ENCODE measurements around the gene PPL.

The PPL gene

GRCh38 chr16:4891097-4891885 lies 45.7 kb downstream of the PPL start:
- in situ Hi-C loops (cut with HindIII; ENCODE audit: low sequenced_read_pairs): no loop called here

- in situ Hi-C loops (cut with HindIII; ENCODE audit: low sequenced_read_pairs): no loop called here
Observed at GRCh38 chr16:4890686-4891085, 46.3 kb downstream of the PPL start.

GRCh38 chr16:4890026-4890425 lies 46.9 kb downstream of the PPL start:
- in situ Hi-C loops (cut with HindIII; ENCODE audit: low sequenced_read_pairs): no loop called here

- in situ Hi-C loops (cut with HindIII; ENCODE audit: low sequenced_read_pairs): no loop called here
Observed at GRCh38 chr16:4888428-4889135, 48.4 kb downstream of the PPL start.

- in situ Hi-C loops (cut with HindIII; ENCODE audit: low sequenced_read_pairs): no loop called here
Observed at GRCh38 chr16:4886151-4886550, 50.8 kb downstream of the PPL start.

- in situ Hi-C loops (cut with HindIII; ENCODE audit: low sequenced_read_pairs): no loop called here
Observed at GRCh38 chr16:4884972-4885874, 51.7 kb downstream of the PPL start.

- in situ Hi-C loops (cut with HindIII; ENCODE audit: low sequenced_read_pairs): no loop called here
Observed at GRCh38 chr16:4884209-4884608, 52.7 kb downstream of the PPL start.

- in situ Hi-C loops (cut with HindIII; ENCODE audit: low sequenced_read_pairs): no loop called here
Observed at GRCh38 chr16:4883501-4883900, 53.4 kb downstream of the PPL start.

- in situ Hi-C loops (cut with HindIII; ENCODE audit: low sequenced_read_pairs): no loop called here
Observed at GRCh38 chr16:4882633-4883285, 54.2 kb downstream of the PPL start.

GRCh38 chr16:4882000-4882632 lies 54.8 kb downstream of the PPL start:
- in situ Hi-C loops (cut with HindIII; ENCODE audit: low sequenced_read_pairs): no loop called here

GRCh38 chr16:4880006-4880580 lies 56.9 kb downstream of the PPL start:
- in situ Hi-C loops (cut with HindIII; ENCODE audit: low sequenced_read_pairs): no loop called here

GRCh38 chr16:4879049-4879448 lies 57.9 kb downstream of the PPL start:
- in situ Hi-C loops (cut with HindIII; ENCODE audit: low sequenced_read_pairs): no loop called here

- in situ Hi-C loops (cut with HindIII; ENCODE audit: low sequenced_read_pairs): no loop called here
Observed at GRCh38 chr16:4877380-4877685, 59.6 kb downstream of the PPL start.

- in situ Hi-C loops (cut with HindIII; ENCODE audit: low sequenced_read_pairs): no loop called here
Observed at GRCh38 chr16:4876646-4877379, 60.1 kb downstream of the PPL start.

- in situ Hi-C loops (cut with HindIII; ENCODE audit: low sequenced_read_pairs): no loop called here
Observed at GRCh38 chr16:4874666-4875065, 62.3 kb downstream of the PPL start.

GRCh38 chr16:4873091-4873490 lies 63.9 kb downstream of the PPL start:
- in situ Hi-C loops (cut with HindIII; ENCODE audit: low sequenced_read_pairs): no loop called here

GRCh38 chr16:4871071-4871470 lies 65.9 kb downstream of the PPL start:
- in situ Hi-C loops (cut with HindIII; ENCODE audit: low sequenced_read_pairs): no loop called here

- in situ Hi-C loops (cut with HindIII; ENCODE audit: low sequenced_read_pairs): no loop called here
Observed at GRCh38 chr16:4870138-4870671, 66.7 kb downstream of the PPL start.

GRCh38 chr16:4869147-4869805 lies 67.7 kb downstream of the PPL start:
- in situ Hi-C loops (cut with HindIII; ENCODE audit: low sequenced_read_pairs): no loop called here
